Ascending aorta (tissue), 2 donors: ENCODE results near the gene CPA5. TPM values are rescaled to one million over a fixed set of nuclear protein-coding genes. Genes with fewer than 3 reads are reported as not detected.

ENCODE experiments used
- DNase-seq, 2 donors: peaks; one replicate each; pipeline ENCODE4 v3.0.0-alpha.2; 2019; ENCODE audit warnings: low spot score in 2 of 2
- H3K27ac ChIP-seq, 2 donors: fragments of 200-600 bp; sonication (generic); one replicate each; pipeline ENCODE4 v1.5.1; 2016 to 2017; ENCODE audit warnings: mild to moderate bottlenecking in 1 of 2
- H3K27me3 ChIP-seq: fragments of 200-600 bp; sonication (generic); one replicate; pipeline ENCODE4 v1.5.1; 2017
- H3K36me3 ChIP-seq, 2 donors: fragments of 200-600 bp; sonication (generic); one replicate each; pipeline ENCODE4 v1.5.1; 2016
- H3K4me1 ChIP-seq, 2 donors: fragments of 200-600 bp; sonication (generic); one replicate each; pipeline ENCODE4 v1.5.1; 2016 to 2017; ENCODE audit warnings: mild to moderate bottlenecking in 1 of 2
- H3K4me3 ChIP-seq, 2 donors: fragments of 200-600 bp; sonication (generic); one replicate each; pipeline ENCODE4 v1.5.1; 2016 to 2017; ENCODE audit warnings: mild to moderate bottlenecking in 1 of 2
- H3K9me3 ChIP-seq, 2 donors: fragments of 200-600 bp; sonication (generic); one replicate each; pipeline ENCODE4 v1.5.1; 2016
- intact Hi-C: fragments of 100-400 bp; cut with DNase I; formaldehyde crosslinking; loops from one replicate; pipeline ENCODE4 v1.15.1; 2023
- total RNA-seq: library from RNA; depleted of rRNA; stranded (reverse); fragments of >200 nt; gene quantifications from one replicate; pipeline ENCODE4 v1.1.0, GENCODE V29; 2016
- TF ChIP-seq, protein P1 (sequence below), 3 experiments: fragments of 200-600 bp in 2 of 3; fragments of 450-650 bp in 1 of 3; sonication (generic) in 2 of 3; IDR thresholded peaks; one replicate each; pipeline ENCODE4 v1.5.1; 2016 to 2019; ENCODE audit warnings: antibody characterized with exemption in 3 of 3, mild to moderate bottlenecking in 1 of 3, moderate library complexity in 1 of 3

The CPA5 gene
- total RNA-seq, 1 donor from 2014 or later = not detected

DNA sequence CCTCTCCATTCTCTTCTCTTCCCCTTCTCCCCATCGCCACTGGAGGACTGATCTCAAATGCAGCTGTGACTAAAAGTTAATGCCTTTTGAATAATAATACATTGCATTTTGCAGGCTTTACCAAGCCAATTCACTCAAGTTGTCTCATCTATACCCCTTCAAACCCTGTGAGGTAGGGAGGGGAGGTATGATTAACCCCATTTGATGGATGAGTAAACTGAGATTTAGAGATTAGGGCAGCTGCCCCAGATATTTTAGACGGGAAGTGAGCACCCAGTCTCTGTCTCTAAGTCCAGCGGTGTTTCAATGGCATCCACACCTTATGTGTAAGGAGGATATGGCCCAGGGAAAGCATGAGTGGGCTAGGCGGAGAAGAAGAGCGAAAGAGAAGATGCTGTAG, 1.1 kb downstream of the CPA5 start:
- no peaks in the 10 kb centered on the region for H3K9me3 ChIP-seq
- no peaks in the 10 kb centered on the region for H3K27me3 ChIP-seq
- intact Hi-C loops = no loop called here
- H3K4me1 ChIP-seq = no peaks in the 10 kb centered on the region
- no peak overlapping the region for H3K4me3 ChIP-seq
- no peaks in the 10 kb centered on the region for H3K36me3 ChIP-seq
- TF ChIP-seq, protein P1, sequence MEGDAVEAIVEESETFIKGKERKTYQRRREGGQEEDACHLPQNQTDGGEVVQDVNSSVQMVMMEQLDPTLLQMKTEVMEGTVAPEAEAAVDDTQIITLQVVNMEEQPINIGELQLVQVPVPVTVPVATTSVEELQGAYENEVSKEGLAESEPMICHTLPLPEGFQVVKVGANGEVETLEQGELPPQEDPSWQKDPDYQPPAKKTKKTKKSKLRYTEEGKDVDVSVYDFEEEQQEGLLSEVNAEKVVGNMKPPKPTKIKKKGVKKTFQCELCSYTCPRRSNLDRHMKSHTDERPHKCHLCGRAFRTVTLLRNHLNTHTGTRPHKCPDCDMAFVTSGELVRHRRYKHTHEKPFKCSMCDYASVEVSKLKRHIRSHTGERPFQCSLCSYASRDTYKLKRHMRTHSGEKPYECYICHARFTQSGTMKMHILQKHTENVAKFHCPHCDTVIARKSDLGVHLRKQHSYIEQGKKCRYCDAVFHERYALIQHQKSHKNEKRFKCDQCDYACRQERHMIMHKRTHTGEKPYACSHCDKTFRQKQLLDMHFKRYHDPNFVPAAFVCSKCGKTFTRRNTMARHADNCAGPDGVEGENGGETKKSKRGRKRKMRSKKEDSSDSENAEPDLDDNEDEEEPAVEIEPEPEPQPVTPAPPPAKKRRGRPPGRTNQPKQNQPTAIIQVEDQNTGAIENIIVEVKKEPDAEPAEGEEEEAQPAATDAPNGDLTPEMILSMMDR (IDR thresholded peaks at IDR 0.05) = no peak
- no peak overlapping the region for H3K27ac ChIP-seq
- DNase-seq = no peak

DNA sequence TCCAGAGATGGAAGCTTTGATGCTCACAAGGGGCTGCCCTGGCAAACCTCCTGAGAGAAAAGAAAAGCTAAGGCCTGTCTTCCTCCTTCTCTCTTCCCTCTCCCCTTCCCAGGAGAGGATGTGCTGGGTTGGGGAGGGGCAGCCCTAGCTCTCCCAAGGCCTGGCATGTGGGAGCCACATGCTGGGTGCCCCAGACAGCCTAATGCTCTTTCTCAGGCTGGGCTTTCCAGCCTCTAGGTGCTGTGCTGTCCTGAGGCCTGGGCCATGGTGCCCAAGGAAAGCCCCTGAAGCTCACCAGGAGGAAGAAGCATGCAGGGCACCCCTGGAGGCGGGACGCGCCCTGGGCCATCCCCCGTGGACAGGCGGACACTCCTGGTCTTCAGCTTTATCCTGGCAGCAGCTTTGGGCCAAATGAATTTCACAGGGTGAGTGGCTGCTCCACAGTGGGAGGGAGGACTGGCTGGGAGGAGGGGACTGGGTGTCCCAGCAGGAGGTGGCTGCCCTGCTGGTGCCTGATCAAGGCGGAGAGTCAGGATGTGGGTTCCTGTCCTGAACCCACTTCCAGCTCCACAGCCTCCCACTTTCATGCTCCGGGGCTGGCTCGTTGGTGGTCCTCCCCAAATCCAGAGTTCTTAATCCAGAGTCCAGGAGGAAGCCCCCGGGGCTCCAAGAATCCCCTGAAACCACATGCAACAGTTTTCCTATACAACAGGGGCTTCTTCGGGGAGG, 1.7 kb downstream of the CPA5 start:
- DNase-seq = no peak
- Histone ChIP-seq H3K27me3 (no peaks in the 10 kb centered on the region), H3K36me3 (no peaks in the 10 kb centered on the region), H3K4me1 (no peaks in the 10 kb centered on the region), H3K4me3 (no peak overlapping the region), H3K27ac (no peak overlapping the region), H3K9me3 (no peaks in the 10 kb centered on the region)
- TF ChIP-seq, protein P1 (IDR thresholded peaks at IDR 0.05) = no peak
- intact Hi-C loops = no loop called here

DNA sequence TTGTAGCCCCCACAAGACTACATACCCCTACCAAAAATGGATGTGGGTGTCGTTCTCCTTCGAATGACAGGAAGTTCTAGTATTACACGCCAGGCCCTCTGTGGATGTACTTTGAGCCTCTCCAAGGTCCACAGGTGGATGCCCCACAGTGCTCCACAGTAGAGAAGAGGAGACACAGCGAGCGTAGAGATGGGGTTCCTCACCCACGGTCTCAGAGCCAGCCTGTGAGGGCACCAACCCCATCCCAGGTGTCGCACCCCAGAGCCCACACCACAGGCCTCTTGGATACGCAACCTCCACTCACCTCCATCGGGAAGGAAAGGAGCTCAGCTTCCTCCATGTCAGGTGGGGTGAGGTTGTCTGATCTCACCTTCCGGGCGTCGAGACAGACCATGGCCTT, 2.3 kb downstream of the CPA5 start:
- TF ChIP-seq, protein P1 (IDR thresholded peaks at IDR 0.05) = no peak
- no peak for DNase-seq
- intact Hi-C loops = no loop called here
- no peaks in the 10 kb centered on the region for H3K4me1 ChIP-seq
- no peak overlapping the region for H3K27ac ChIP-seq
- no peaks in the 10 kb centered on the region for H3K9me3 ChIP-seq
- no peak overlapping the region for H3K4me3 ChIP-seq
- no peaks in the 10 kb centered on the region for H3K27me3 ChIP-seq
- H3K36me3 ChIP-seq = no peaks in the 10 kb centered on the region

DNA sequence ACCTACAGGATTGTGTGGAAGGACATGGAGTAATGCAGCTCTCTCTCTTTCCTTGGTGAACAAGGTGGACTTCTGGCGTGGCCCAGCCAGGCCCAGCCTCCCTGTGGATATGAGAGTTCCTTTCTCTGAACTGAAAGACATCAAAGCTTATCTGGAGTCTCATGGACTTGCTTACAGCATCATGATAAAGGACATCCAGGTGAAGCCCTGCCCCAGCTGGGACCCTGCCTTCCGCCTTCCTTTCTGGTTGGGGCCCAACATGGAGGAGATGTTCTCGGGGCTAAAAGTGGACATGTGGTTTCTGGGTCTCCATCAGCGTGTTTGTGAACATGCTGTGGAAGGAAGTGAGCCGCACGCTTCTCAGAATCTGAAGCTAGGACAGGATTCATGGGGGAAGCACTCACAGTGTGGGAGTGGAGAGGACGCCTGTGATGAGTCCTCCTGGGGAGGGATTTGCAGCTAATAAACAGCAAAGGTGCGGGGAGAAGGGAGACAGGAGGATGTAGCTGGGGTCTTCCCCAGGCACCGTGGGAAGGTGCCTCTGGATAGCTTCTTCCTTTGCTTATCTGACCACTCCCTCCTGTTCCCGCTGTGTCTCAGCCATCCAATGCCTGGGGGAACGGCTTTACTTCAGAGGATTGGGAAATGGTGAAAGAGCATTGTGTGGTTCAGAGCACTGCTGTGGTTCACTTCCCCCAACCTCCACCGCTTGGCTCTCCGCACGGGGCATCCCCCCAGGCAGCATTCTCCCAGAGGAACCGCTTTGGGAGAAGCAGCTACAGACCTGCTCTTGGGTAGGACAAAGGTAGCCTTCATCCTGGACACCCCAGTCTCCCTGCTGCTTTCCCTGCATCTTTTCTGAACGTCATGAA, 5.5 kb downstream of the CPA5 start:
- no peak overlapping the region for H3K27ac ChIP-seq
- no peak for DNase-seq
- intact Hi-C loops = loop anchor here (5.0 to 10.0 kb wide), 2 partner anchors 55 to 92 kb away; partner anchors contain the start of genes CEP41 and CPA4
- no peak overlapping the region for H3K4me3 ChIP-seq
- H3K36me3 ChIP-seq = no peaks in the 10 kb centered on the region
- TF ChIP-seq, protein P1 (IDR thresholded peaks at IDR 0.05) = no peak
- H3K27me3 ChIP-seq = no peaks in the 10 kb centered on the region
- peaks cover 0 to 11% of the 10 kb centered on the region in 2 donors for H3K4me1 ChIP-seq
- H3K9me3 ChIP-seq = no peaks in the 10 kb centered on the region

DNA sequence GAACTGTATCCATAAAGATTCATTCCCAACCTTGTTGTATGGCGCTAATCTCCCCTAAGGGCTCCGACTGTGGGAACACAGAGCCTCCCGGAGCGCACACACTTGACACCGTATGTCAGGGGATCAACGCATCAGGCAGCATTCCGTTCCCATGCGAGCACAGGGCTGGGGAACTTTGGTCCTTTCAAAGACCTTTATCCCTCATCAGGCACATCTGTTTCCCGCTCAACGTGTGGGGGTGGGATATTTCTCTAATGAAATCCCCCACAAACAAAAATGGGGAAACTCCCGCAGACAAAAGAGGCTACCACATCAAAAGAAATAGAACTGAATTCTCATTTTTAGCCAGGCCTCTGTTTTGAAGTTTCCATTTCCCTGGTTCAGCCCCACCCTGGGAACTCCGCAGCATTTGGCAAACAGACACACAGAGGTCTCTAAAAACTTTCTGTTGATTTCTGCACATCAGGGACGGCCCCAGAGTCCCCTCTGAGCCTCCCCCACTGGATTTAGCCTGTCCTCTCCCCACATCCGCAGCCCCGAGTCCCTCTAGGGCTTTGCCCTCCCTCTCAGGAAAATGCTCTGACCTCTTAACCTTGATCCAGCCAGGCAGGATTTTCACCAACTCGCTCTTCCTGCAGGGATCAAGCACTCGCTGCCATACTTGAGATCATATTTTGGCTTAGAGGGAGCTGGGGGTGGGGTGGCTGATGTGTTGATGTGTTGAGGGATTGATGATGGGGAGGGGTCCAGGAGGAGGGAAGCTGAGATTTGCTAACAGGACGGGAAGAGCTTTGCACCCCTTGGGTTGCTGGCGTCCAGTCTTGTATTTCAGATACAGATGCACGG, 6.6 kb downstream of the CPA5 start:
- DNase-seq = no peak
- intact Hi-C loops = loop anchor here (5.0 to 10.0 kb wide), 2 partner anchors 56 to 91 kb away; partner anchors contain the start of genes CEP41 and CPA4
- no peaks in the 10 kb centered on the region for H3K36me3 ChIP-seq
- no peak overlapping the region for H3K27ac ChIP-seq
- H3K4me1 ChIP-seq = peaks cover 2 to 14% of the 10 kb centered on the region in 2 donors
- no peak overlapping the region for H3K4me3 ChIP-seq
- no peaks in the 10 kb centered on the region for H3K27me3 ChIP-seq
- no peaks in the 10 kb centered on the region for H3K9me3 ChIP-seq
- TF ChIP-seq, protein P1 (IDR thresholded peaks at IDR 0.05) = no peak
